Transverse colon (tissue), 3 donors: ENCODE data around the gene TLL2.

ENCODE experiments used
- POLR2A ChIP-seq: fragments of 450-650 bp; IDR thresholded peaks from one replicate; pipeline ENCODE4 v1.6.1; 2016; ENCODE audit warnings: antibody characterized with exemption, mild to moderate bottlenecking, moderate library complexity
- TF ChIP-seq, protein P1 (sequence below), 5 experiments: fragments of 200-600 bp in 3 of 5; fragments of 450-650 bp in 2 of 5; sonication (generic) in 3 of 5; IDR thresholded peaks; 1 replicate in 2 of 5; 2 replicates in 3 of 5; pipeline ENCODE4 v1.5.1; 2016 to 2017; ENCODE audit warnings: antibody characterized with exemption in 5 of 5, inconsistent platforms in 3 of 5, mild to moderate bottlenecking in 2 of 5, moderate library complexity in 1 of 5

DNA sequence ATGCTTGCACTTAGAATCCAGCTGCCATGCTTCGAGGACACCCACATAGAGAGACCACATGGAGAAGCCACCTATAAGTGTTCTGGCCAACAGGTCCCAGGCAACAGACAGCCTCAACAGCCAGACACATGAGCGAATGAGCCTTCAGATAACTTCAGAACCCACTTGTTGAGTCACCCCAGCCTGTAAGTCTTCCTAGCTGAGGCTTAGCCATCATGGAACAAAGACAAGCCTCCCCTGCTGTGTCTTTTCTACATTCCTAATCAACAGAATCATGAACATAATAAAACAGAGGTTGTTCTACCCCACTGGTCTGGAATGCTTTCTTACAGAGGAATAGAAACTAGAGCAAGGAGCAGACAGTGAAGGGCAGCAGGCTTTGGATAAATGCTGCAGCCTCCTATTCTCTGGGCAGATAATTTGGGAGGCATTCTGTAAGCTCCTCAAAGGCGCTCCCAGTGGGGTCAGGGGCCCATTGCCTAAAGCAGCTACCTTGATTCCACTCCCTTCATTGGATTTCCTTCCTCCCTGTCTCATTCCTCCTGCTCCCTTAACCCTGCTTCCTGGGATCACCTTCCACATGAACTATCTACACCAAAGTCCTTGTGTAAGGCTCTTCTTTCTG lies 4.6 kb downstream of the TLL2 start:
- TF ChIP-seq, protein P1, sequence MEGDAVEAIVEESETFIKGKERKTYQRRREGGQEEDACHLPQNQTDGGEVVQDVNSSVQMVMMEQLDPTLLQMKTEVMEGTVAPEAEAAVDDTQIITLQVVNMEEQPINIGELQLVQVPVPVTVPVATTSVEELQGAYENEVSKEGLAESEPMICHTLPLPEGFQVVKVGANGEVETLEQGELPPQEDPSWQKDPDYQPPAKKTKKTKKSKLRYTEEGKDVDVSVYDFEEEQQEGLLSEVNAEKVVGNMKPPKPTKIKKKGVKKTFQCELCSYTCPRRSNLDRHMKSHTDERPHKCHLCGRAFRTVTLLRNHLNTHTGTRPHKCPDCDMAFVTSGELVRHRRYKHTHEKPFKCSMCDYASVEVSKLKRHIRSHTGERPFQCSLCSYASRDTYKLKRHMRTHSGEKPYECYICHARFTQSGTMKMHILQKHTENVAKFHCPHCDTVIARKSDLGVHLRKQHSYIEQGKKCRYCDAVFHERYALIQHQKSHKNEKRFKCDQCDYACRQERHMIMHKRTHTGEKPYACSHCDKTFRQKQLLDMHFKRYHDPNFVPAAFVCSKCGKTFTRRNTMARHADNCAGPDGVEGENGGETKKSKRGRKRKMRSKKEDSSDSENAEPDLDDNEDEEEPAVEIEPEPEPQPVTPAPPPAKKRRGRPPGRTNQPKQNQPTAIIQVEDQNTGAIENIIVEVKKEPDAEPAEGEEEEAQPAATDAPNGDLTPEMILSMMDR (IDR thresholded peaks at IDR 0.05), result no peak
- no peak for TF ChIP-seq POLR2A
